Stimulated activated CD8-positive, alpha-beta memory T cell treated with anti-CD3 and anti-CD28 coated beads, Interleukin-12 subunit alpha, Interleukin-12 subunit beta, amount 100 ng/mL, for 24 hours (primary cell): ENCODE results near the gene PAPOLA.
A peak's percentile ranks its signal among the peaks of the same experiment; 100 is the strongest.
"Not testable (repeated sequence)": the region's sequence is repeated elsewhere in the genome, so short reads cannot be mapped to it uniquely, and the experiment has no call there.

Source experiments
- DNase-seq: peaks from one replicate; pipeline ENCODE4 v3.0.0-alpha.2; 2020; ENCODE audit errors: extremely low read depth

PAPOLA gene

DNA sequence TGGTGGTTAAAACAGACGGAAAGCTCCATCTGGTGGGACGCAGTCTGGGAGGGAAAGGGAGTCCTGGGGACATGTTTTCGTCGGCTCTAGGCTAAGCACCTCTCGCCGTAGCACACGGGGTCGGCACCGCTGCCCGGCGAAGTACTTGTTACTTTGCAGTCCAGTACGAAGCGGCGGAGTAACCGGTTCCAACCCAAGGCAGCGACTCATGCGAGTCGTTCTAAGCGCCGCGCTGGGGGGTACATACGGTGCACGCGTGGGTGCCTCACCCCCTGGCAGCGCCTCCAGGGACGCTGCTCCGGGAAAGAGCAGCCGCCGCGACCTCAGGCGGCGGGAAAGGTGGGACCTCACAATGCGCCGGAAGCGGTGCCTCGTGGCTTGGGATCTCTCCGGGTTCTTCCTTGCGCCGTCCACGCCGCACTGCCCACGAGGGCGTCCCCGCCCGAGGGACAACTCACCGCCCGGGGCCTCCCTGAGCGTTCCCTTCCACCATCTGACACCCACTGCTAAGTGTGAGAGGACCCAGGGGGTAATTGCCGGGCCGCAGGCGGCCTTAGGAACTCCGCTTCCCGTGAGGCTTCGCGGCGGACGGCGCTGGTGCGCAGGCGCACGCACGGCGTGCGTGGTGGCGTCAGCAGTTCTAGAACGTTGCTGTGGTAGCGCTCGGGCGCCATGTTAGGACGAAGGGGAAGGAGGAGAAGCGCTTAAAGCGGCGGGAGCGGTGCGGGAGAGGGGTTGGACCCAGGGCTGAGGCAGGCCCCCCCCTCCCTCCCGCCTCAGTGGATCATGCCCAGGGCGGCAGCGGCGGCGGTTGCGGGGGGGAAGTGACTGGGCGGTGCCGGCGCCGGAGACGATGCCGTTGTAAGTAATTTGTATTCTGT lies at the start of gene PAPOLA:
Gene PAPOLA, plus strand, starts transcription at position 643 of the 881 bp plus-strand sequence. Its CDS starts 211 bp downstream, at position 854.
- peak; percentile 87 for DNase-seq

DNA sequence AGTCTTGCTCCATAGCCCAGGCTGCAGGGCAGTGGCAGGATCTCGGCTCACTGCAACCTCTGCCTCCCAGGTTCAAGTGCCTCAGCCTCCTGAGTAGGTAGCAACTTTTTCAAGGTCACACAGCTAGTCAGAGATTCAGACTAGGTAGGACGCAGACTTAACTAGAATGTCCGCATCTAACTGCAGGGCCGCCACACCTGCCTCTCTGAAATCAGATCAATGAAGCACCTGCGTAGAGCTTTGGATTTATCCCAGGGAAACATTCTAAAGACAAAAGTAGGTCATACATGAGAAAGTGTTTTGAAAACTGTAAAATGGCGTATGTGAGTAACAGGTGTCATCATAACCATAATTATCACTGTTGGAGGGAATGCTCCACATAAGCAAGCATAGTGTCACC lies 49.5 kb upstream of the PAPOLA start:
- DNase-seq: no peak

DNA sequence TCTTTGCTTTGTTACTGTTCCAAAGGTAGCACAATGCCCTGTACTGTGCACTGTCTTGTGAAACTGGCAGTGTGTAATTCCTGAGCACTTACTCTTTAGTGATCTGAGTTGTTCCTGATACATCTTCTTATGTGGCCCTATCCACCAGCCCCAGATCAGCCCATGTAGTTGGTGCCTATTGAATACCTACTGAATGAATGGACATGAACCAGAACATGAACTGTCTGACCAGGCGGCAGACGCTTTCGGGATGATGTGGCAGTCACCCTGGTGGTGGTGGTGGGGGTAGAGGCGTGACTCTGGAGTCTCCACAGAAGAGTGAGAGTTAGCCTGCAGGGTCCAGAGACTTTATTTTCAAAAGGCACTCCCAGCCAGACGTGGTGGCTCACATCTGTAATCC lies 46.6 kb upstream of the PAPOLA start:
- no peak for DNase-seq

DNA sequence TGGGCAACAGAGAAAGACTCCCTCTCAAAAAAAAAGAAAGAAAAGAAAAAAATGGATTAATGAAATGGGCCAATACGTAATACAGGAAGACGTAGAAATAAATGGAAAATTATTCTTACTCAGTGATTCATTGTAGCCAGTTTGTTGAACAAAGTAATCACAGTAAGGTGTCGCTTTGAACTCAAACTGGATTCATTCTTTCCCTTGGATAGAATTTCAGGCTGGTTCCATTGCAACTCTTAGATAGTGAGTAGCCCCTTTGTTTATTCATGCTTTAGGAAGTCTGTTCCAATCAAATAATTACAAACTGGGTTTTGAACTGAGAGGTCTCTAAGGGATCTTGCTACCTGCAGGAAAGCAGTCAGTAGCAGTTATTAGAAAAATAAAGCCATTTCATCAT lies 42.3 kb upstream of the PAPOLA start:
- DNase-seq: no peak

DNA sequence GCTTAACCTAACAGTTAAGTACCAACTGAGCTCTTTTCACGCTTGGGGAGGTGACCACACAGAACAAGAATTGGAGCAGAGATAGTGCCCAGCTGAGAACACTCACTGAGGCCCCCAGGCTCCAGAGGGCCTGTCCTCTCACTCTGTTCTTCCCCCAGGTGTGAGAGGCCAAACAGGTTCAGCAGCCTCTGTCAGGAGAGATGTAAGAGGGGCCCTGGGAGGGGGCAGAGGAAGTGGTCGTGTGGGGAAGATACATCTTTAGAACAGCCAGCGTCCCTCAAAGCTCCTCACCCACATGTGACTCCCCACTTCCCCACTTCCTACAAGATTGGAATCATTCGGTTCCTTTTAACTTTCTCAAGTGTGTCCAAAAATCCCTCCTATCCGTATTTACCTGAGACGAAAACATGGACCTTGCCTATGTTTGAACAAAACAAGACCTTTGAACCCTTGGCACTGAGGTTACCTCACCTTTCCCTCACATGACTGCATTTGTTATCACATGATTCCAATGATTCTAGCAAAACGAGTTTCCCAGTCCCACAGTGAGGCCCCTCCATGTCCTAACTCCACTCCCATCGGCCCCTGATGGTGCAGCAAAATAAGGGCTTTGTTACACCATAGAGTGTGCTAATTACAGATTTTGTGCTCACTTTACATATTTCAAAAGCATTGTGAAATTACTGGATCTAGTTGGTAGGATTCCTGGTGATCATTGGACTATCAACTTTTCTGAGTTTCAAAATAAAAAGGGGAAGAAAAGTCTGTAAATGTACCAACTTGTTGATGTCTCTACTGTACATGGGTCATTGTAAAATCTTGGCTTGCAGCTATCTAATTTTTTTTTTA lies 40.0 kb upstream of the PAPOLA start:
- DNase-seq: no peak

DNA sequence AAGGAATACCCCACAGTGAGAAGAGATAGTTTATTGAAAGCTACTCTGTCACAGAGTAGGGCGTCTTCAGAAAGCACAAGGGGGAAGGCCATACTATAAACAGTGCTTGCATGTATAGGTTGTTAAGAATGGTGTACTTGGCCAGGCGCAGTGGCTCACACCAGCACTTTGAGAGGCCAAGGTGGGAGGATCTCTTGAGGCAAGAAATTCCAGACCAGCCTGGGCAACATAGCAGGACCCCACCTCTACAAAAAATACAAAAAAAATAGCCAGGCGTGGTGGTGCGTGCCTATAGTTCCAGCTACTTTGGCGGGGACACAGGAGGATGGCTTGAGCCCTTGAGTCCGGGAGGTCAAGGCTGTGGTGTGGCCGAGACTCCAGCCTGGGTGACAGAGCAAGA lies 38.0 kb upstream of the PAPOLA start:
- DNase-seq: no peak

DNA sequence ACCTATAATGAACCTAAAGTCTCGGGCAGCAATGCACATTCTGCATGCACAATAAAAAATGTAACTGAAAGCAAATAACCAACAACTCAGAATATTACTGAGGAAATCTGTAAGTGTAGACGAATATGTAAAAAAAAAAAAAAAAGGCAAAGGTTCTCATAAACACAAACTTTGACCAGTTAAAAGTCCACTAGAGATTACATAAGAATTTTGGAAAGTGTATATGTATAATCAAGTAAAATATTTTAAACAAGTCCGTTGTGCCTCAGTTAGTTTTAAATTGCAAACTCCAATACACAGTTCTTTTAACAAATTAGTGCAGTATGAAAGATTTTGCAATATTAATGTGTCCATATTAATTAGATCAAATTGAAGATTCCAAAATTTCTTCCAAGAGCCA lies 35.3 kb upstream of the PAPOLA start:
- DNase-seq: no peak

DNA sequence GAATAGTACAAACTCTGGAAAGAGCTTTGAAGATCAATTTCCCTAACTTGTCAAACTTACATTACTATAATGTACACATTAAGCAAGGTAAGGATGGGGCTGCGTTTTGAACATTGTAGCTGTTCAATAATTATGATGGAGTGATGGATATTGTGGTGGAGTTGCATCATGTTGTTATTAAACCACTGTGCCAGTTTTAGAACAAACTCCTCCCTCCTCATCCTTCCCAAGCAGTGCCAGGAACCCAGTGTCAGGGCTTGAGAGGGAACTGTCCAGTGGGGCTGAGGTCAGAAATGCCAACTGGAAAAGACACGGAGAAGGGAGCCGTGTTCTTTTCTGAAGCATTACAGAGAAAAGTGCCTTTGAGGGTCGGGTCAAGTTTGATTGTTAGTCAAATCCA lies 31.9 kb upstream of the PAPOLA start:
- no peak for DNase-seq

DNA sequence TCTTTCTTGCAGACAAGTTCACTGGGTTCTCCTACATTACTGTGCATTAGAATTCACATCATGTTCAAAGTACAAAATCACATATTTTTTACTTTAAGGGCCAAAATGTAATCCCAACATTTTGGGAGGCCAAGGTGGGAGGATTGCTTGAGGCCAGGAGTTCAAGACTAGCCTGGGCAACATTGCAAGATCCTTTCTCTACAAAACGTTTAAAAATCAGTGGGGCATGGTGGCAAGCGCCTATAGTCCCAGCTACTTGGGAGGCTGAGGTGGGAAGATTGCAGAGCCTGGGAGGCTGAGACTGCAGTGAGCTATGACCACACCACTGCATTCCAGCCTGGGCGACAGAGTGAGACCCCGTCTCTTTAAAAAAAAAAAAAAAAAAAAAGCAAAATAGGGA lies 31.2 kb upstream of the PAPOLA start:
- not testable (repeated sequence) for DNase-seq

DNA sequence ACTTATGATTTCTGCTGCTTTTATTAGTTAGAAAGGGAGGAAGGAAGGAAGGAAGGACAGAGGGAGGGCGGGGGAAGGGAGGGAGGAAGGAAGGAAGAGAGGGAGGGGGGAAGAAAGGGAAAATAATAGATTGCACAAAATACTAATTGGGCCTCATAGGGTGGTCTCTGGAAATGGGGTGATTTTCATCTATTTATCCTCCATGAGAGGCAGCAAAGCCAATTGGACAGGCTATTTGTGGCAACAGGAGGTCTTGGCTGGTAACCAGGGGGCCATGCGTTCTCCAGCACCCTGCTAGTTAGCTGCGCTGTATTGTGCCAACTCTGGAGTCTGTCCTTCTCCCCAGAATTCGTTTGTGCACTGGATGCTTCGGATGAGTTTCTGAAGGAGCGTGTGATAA lies 24.1 kb upstream of the PAPOLA start:
- DNase-seq: no peak

DNA sequence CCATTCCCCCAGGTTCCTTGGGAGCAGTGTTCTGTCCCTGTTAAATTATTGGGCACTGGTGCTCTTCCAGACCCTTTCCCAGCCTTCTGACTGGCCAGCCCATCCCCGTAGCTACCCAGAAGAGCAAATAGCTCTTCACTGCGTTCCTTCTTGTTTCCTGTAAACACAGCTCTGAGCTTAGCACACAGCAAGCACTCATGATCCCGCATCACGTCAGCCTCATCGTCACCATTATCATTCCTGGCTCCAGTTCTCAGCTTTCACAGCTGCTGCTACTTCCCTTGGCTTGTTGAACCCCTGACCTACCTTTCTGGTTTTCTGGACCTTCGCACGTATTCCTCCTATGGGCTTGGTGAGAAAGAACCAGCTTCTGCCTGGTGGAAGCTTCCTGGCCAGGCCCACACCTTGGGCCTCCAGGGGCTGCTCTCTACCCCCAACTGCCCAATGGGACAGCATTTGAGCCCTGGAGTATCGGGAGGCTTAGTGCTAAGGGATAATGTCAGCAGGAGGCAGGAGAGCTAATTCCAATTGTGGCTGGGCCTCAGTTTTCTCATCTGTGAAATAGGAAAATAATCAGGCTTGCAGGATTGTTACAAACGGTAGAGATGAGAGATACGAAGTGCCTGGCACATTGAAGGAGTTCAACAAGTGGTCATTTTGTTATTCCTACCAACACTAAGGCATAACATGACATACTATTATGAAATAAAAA lies 22.6 kb upstream of the PAPOLA start:
- DNase-seq: no peak

DNA sequence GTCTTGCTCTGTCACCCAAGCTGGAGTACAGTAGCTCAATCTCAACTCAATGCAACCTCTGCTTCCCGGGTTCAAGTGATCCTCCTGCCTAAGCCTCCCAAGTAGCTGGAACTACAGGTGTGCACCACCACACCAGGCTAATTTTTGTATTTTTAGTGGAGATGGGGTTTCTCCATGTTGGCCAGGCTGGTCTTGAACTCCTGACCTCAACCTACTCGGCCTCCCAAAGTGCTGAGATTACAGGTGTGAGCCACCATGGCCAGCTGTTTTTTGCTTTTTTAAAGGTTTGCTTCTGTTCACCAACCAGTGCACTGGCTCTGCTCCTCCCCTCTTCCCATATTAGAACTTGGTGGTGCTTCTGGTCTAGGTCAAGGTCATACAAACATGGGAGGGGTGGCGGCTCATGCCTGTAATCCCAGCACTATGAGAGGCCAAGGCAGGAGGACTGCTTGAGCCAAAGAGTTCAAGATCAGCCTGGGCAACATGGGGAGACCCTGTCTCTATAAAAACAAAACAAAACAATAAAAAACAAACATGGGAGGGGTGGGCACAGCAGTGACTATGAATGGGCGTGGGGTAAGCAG lies 20.4 kb upstream of the PAPOLA start:
- DNase-seq: no peak

DNA sequence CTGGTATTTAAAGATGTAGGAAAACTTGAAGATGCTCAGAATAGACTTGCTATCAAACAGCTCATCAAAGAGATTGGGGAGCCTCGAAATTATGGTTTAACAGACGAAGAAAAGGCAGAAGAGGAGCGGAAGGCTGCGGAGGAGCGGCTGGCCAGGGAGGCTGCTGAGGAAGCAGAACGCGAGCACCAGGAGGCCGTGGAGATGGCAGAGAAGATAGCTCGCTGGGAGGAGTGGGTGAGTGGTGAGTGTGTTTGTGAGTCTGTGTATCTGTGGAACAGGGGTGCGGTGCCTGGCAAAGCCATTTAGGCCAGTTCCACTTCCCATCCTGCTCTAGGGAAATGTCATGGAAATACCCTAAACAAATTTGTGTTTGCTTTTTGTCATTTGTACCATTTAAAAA lies 19.2 kb upstream of the PAPOLA start:
- no peak for DNase-seq

DNA sequence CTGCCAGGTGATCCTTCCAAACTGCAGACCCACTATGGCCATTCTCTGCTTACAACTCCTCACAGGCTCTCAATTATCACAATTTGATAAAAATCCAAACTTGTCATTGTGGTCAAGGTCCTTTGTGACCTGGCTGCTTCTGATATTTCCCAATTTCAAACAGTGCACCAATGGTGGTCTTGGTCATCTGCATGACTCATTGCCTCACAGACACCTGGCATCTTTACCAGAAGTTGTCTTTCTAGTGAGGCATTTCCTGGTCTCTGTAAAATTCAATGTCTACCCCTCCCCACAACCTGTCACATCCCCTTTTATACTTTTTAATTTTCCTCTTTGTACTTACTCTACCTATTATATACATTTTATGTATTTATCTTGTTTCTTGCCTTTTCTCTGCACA lies 17.8 kb upstream of the PAPOLA start:
- DNase-seq: no peak

DNA sequence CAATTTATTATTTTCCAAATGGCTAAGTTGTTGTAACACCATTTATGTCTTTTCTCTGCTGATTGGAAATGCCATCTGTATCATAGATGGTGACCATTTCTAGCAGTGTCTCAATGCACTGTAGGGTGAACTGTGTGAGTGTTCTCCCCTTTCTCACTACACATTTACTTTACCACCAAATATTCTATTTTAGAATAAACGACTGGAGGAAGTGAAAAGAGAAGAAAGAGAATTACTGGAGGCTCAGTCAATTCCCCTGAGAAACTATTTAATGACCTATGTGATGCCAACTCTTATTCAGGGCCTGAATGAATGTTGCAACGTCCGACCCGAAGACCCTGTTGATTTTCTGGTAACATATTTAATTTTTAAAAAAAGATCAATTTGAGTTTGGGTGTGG lies 15.5 kb upstream of the PAPOLA start:
- no peak for DNase-seq

DNA sequence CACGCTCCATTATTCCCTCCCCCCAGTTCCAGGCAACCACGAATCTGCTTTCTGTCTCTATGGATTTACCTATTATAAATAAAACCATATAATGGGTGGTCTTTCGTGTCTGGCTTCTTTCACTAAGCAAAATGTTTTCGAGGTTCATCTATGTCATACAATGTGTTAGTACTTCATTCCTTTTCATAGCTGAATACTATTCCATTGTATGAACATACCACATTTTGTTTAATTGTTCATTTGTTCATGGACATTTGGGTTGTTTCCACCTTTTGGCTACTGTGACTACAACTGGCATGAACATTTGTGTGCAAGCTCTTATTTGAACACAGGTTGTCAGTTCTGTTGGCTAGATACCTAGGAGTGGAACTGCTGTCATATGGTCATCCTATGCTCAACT lies 12.9 kb upstream of the PAPOLA start:
- DNase-seq: no peak

DNA sequence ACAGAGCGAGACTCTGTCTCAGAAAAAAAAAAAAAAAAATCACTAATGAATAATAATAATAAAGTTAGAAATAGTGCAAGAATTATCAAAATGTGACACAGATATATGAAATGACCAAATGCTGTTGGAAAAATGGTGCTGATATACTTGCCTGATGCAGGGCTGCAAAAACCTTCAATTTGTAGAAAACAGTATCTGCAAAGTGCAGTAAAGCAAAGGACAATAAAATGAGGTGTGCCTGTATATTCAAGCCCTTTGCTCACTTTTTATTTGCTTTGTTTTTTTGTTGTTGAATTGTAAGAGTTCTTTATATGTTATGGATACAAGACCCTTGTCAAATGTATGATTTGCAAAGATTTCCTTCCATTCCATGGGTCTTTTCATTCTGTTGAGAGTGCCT lies 9.0 kb upstream of the PAPOLA start:
- no peak for DNase-seq

DNA sequence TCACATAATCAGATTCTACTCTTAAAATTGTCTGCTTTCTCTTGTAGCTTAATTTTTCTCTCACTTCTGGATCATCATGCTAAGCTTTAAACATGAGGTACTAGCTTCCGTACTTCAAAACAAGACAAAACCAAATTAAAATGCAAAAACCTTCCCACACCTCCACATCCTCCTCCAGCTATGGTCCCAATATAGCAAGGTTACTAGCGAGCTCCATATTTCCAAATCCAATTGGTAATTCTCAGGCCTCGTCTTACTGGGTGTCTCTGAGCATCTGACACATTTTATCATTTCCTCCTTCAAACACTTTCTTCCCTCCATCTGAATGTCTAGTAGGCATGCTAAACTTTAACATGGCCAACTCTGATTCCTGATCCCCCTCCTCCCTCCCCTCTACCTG lies 7.9 kb upstream of the PAPOLA start:
- DNase-seq: no peak

DNA sequence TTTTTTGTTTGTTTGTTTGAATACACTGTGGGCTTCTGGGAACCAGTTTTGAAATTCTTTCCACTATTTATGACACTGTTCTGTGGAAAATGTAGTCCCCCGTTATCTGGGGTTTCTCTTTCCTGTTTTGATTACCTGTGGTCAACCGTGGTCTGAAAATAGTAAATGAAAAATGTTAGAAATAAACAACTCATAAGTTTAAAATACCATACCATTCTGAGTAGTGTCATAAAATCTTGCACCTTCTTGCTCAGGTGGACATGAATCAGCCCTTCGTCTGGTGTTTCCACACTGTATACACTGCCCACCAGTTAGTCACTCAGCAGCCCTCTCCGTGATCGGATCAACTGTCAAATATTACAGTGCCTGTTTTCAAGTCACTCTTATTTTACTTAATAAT lies 5.1 kb upstream of the PAPOLA start:
- DNase-seq: no peak

DNA sequence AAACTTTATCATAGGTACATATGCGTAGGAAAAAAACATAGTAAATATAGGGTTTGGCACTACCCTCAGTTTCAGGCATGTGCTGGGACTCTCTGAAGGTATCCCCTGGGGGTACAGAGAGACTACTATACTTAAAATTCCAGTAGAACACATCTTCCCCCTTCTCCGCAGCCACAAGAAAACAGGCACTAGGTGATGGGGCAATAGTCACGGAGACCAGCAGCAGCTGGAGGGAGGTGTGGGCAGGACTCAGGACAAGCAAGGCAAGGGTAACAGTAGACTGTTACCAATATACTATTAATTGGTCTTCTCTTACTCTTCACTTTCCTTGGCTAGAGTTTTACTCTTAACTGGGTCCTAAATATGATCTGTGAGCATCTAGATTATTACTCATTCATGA lies 4.6 kb upstream of the PAPOLA start:
- DNase-seq: no peak

DNA sequence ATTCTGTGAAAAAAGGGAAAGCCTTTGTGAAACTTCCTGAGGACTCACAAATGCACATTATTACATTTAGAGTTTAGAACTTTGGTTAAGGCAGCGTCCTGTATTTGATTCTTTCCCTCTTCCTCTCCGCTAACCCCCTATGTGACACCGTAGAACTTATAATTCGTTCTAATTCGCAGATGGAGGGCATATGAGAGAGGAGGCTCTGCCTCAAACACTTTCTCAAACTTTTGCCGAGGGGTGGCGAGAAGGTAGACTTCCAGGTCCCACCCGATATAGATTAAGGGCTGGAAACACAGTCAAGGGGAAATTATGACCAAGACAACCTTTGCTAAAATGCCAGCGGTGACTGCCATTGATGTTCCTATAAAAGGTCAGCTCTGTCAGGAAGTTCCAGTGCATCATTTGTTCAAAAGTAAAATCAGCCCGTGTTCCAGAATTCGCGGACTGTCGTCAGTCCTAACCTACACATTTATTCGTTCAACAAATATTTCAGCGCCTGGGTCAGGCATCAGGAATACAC lies 904 bp upstream of the PAPOLA start:
- DNase-seq: no peak
